Choroid plexus epithelial cell (primary cell): ENCODE data around the gene SPECC1.

Source experiments
- DNase-seq: peaks from one replicate; pipeline ENCODE4 v3.0.0-alpha.2; 2010; ENCODE audit warnings: low read depth
- H3K4me3 ChIP-seq: 2 replicates; pipeline ENCODE4 v1.5.1; 2011; ENCODE audit warnings: low read depth, mild to moderate bottlenecking, control low read depth, low read length, moderate library complexity
- CTCF ChIP-seq: conservative IDR thresholded peaks from 2 replicates; pipeline ENCODE4 v1.5.1; 2011; ENCODE audit warnings: low read depth, mild to moderate bottlenecking, control low read depth, inconsistent platforms, low read length, moderate library complexity

Gene SPECC1

GRCh38 chr17:20063665-20064648, 54.8 kb downstream of the SPECC1 start:
- no peak for TF ChIP-seq CTCF
- no peak overlapping the region for H3K4me3 ChIP-seq
- DNase-seq = peak; percentile 67

- DNase-seq = peak; percentile 64
- TF ChIP-seq CTCF = no peak
Observed at GRCh38 chr17:20066253-20066652, 57.1 kb downstream of the SPECC1 start.

GRCh38 chr17:20067711-20068110, 58.6 kb downstream of the SPECC1 start:
- no peak overlapping the region for H3K4me3 ChIP-seq
- TF ChIP-seq CTCF = no peak
- no peak for DNase-seq

More at GRCh38 chr17:20066253-20066652, 57.1 kb downstream of the SPECC1 start:
- H3K4me3 ChIP-seq = no peak overlapping the region

GRCh38 chr17:20068445-20068844, 59.3 kb downstream of the SPECC1 start:
- no peak overlapping the region for H3K4me3 ChIP-seq
- no peak for DNase-seq
- no peak for TF ChIP-seq CTCF

- DNase-seq = no peak
- TF ChIP-seq CTCF = no peak
- no peak overlapping the region for H3K4me3 ChIP-seq
Observed at GRCh38 chr17:20071824-20072691, 62.9 kb downstream of the SPECC1 start.

GRCh38 chr17:20072692-20072992, 63.5 kb downstream of the SPECC1 start:
- no peak for DNase-seq
- no peak overlapping the region for H3K4me3 ChIP-seq
- no peak for TF ChIP-seq CTCF
